HUDEP-2 (cell line): Measurements from ENCODE around the gene LRRTM2.

Source experiments
- DNase-seq, 76 experiments: peaks; one replicate each; lab custom pipeline; 2025; ENCODE audit not compliant: unreplicated experiment in 76 of 76; lab: John Stamatoyannopoulos, UW

LRRTM2 gene

DNA sequence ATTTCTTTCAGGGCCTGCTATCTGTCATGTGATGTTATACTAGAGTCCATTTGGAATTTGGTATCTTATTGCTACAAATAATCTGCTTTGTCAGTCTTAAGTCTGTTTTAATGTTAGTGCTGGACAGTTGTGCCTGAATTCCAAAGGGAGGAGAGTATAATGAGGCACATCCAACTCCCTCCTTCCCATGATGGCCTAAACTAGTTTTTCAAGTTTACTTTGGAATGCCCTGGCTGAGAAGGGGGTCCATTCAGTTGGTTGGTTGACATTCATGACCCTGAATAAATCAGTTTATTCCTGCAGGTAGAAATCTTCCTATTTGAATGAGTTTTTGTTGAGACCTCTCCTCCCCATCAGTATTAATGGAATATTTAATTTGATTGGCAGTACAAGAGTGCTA is 9.4 kb upstream of the LRRTM2 start:
- no peak for DNase-seq

DNA sequence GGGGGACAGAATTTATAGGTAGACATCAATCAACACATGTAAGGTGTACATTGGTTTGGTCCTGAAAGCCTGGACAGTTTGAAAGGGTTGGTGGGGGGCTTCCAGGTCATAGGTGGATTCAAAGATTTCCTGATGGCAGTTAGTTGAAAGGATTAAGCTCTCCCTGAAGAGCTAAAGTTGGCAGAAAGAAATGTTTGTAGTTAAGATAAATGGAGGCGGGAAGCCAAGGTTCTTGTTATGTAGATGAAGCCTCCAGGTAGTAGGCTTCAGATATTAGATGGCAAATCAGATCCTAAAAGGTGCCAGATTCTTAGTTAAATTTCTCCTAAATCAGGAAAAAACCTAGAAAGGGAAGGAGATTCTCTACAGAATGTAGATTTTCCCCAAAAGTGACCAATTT is 9.0 kb upstream of the LRRTM2 start:
- no peak for DNase-seq

DNA sequence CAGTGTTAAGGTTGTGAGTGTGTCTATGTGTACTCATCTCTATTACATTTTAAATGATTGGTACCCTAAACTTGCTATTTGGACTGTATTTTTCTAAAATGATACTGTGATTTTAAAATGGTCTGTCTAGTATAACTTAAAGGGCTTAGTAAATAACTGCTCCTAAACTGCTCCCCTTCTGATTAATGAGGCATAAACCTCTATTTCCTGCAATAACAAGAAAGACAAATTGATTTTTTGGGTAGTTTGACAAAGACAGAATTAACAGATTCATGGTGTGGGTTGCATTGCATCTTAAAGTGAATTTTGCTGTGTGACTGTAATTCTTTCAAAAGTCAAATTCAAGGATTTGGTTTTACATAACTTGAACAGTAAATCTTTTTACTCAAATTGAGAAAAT is 8.1 kb upstream of the LRRTM2 start:
- DNase-seq: no peak

DNA sequence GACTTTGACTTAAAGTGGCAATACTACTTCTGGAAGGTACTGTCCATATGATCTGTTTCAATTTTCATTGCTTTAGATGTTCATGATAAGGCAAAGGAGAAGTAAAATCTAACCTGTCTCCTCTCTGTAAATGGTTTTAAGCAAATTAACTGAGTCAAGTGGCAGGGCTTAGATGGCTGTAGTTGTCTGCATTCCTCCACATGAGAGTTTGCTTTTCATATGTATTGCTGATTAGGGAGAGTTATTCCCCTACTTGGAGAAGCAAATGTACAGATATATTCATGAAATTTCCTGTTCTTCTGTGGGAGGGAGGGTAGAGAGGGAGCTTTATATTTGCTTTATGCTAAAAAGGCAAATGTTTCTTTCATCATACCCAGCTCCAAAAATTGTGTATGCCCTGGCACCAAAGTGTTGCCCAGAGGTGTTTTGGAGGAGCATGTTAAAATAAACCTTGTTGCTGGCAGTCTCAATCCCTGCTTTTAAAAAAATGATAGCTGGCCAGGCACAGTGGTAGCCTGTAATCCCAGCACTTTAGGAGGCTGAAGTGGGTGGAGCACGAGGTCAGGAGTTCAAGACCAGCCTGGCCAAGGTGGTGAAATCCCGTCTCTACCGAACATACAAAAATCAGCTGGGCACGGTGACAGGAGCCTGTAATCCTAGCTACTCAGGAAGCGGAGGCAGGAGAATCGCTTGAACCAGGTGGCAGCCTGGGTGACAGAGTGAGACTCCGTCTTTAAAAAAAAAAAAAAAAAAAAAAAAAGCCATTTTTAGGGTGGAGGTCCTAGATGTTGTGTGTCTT is 3.5 kb upstream of the LRRTM2 start:
- DNase-seq: no peak

DNA sequence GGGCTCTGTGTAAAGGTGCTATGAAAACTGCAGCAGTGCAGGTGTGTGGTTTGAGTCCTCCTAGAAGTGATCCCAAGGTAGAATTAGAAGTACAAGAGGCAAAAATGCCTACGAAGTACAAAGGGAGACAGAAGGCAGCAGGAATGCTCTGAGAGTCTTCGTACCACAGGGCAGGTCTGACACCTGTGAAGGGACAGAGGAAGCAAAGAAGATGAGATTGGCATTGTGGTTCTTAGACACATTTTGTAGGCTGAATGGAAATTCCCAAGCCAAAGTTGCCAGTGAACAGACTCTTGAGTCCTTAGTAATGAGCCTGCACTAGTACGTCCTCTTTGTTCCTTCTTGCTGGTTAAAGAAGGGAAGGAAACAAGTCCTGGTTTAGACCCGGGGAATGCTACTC is 1.7 kb upstream of the LRRTM2 start:
- no peak for DNase-seq

DNA sequence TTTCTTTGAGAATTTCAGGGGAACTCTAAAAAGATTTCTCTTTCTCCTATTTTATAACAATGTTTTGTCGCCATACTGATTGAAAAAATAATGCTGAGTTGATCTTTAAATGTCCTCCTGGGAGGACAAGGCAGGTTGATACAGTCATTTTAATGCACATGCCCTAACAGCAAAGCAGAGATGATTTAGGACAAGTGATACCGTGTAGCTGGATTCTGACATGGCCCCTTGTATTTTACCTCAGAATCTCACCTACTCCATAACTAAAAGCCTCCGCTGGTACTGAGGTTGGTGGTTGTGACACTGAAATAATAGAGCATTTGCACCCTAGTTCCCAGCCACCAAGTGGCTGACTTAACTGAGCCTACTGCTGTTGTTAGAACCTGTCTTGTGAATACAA is 811 bp upstream of the LRRTM2 start:
- DNase-seq: no peak

DNA sequence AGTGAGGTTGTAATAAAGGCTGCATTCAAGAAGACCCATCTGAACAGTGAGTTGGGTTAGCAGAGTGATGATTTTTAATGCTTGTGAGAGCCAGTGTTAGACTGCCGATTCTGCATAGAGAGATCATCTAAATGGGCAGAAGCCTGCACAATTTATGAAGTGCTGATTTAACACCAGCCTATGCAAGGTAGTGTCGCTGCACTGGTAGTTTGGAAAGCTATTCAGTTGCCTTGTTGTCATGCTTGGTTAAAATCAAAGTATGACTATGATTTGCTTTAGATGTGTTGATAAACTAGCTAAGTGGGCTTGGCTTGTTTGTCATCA is 379 bp upstream of the LRRTM2 start:
- no peak for DNase-seq

DNA sequence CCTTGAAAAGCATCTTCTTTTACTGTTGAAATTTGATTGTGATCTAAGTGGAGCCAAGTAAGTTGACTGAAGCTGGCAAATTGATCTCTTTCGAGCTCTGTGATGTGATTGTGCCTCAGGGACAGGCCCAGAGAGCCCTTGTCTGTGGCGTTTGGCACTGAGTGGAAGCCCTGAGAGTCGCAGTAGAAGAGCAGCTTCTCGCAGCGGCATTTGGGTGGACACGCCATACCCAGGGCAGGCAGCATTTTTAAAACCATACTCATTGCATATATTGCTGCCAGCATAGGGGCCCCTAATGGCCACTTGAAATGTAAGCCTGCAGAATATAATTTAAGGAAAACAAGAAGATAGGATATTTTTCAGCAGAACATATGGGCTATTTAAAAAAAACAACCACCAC is 894 bp downstream of the LRRTM2 start:
- DNase-seq: no peak

DNA sequence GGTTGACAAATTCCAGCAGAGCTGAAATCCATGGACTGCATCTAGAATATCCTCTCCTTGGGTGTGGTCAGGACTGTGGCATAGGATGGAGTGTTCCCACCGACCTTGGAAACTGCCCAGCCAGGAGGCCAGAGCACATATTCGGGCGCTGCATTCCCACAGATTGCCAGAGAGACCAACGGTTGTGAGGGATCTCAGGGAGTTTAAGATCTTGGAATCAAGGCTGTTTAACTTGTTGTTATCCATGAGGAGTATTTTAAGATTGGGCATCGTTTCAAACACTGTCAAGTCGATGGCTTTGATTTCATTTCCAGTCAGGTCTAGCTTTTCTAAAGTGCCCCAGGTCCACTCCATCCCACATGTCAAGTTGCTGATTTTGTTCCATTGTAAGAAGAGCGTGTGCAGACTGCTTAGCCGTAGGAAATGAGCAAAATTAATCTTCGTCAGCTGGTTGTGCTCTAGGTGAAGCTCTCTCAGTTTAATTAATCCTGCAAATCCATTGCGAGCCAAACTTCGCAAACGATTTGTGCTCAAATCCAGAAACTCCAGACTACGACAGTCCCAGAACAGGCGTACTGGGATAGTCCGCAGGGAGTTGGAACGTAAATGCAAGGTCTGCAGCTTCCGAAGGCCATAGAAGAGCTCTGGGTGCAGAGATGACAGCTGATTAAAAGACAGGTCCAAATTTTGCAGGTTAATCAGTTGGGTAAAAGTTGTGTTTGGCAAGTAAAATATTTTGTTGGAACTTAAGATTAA is 1.5 kb downstream of the LRRTM2 start:
- DNase-seq: no peak

DNA sequence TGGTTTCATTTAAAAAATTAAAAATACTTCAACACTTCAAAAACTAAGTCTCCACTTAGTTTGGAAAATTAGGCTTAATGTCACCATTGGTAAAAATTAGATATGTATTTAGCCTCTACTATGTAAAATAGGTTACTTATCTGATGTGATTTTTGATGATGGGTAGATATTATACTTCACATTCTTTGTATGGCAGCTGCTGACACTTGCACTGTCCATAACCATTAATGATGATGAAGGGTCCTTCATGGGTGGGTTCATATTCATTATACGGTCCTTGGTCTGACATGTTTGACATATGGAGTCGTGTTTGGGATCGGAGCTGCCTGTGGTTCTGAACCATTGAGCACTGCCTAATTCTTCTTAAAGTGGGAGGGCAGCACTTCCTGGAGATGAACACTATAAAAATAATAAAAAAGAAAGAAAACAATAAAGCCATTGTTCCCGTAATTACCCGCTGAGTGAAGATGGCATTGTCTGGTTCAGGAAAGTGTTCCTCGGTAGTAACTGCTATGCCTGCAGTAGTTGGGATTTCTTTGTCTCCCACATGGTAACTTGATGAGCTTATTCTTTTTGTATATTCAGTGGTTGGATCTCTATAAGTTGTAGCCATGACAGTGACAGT is 2.2 kb downstream of the LRRTM2 start:
- DNase-seq: no peak

DNA sequence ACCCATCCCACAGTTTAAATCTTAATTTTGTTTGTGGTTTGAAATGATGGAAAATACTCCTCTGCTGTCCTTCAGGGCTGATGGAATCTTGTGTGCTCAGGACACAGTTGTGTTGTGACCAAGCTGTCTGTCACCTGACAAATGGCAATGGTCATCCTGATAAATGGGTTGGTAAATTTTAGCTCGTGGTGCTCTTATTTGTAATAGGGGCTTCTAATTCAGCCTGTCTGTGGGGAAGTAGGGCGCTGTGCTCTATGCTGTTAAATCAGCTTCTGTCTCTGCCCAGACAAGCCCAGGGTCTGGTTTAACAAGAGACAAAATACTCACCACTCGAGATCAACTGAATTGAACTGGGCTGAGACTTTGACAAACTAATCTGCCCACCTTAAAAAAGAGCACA is 4.5 kb downstream of the LRRTM2 start:
- DNase-seq: peak in 1 of 76 experiments; percentile 7

DNA sequence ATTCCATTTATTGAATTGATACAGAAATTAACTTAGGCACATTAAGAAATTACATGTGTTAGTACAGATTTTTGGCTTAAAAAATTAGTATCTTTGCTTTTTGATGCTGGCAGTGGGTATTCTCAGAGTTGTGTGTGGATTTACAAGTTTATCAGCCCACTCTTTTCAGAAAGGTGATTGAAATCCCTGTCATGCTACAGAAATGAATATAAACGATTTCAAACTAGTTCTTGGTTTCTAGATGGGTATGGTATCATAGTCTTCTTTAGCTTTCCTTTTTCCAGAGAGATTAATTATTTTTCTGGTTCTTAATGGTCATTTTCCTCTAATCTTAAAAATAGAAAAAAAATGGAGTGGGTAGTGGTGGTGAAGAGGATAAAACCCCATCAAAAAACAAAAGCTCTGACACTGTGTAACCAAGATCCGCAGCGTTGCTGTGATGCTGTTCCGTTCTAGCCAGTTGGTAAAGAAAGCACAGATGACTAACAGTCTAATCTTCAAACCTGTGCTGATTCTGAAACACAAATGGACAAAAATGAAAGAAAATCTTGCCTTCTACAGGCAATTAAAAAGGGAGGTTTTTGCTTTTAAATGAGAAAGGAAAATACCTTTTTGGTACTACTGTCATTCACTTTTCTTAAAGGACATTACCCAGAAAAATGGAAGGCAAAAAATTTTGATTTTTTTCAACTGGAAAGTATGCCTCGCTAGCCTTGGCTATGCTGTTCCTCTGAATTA is 5.2 kb downstream of the LRRTM2 start:
- no peak for DNase-seq

DNA sequence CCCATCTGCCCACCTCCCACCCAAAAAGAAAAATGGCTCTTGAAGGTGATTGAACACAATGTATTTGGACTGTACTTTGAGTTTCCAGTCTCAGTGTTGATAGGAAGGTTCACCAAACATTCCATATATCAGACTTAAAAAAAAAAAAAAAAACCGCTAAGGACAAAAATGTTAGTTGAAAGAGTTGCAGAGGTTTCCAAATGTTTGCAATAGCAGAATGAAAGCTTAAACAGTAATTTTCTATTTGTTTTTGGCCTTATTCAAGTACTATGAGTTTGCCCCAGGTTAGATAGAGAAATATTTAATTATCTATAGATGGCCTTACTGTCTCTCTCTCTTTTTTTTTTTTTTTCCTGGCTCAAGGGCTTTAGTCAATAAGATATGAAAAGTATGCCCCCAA is 6.1 kb downstream of the LRRTM2 start:
- DNase-seq: no peak

DNA sequence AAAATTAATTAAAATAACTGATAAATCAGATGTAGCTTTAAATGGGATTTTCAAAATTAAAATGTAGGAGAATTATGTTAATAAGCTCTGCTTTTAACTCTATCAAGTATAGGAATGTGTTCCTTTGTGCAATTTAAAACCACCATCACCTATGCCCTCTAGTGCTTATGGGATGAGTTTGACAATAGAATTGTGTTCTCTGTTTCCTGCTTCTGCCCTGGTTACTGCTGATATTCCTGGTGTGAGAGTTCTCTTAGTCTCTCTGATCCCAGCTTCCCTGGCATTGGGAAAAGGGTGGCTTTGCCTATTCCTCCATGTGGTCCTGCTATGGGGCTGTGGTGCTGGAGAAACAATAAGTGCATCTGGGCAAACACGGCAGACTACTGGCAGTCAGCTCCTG is 8.1 kb downstream of the LRRTM2 start:
- no peak for DNase-seq

DNA sequence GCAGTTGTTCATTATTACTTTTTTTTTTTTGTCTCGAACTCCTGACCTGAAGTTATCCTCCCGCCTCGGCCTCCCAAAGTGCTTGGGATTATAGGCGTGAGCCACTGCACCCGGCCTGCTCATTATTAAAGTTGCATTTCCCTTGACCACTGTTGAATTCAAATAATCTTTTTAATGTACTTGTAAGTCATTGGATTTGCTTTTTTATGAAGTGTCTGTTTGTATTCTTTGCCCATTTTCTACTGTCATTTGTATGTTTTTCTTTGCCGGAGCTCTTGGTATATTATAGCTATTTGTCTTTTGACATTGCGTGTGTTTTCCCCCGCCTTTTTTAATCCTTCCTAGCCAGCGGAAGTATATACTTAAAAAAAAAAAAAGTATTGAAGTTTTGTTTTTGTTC is 22.0 kb downstream of the LRRTM2 start:
- DNase-seq: no peak

DNA sequence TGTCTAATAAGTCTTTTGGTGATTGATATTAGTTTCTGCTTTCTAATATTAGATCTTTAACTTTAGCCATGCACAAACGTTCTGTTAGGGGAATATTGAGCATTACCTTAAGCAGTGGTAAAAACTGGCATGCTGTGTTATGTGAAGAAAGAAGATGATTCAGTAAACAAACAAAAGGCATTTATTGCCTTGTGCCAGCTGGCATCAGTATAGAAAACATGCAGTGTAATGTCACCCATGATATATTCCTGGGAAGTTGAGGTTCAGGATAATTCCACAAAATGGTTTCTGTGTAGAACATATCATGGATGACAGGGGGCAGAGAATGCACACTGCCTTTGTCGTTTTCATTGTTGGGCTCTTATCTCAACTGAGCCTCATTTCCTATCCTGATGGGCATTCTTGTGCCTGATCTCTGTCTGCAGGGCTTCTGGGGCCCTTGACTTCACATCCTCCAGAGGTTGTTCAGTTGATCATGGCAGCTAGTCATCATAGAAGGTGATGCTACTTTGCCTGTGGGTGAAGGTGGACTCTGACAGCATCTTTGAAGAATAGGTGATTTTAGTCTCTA is 24.2 kb downstream of the LRRTM2 start:
- no peak for DNase-seq

DNA sequence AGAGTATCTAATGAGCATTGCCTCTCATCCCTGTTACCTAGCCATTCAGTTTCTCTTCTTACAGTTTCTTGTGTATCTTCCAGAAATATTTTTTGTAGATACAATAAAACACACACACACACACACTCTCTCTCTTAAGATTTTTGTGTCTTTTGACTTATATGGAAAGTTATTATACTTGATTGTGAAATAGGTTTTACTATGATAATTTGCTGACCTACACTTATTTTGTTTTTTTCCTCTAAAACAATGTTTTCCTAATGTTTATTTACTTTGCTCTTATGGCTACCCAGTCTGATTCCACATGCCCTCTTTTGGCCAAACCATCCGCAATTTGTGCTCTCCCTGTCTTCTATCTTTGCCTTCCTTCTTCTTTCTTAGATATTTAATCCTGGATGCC is 25.3 kb downstream of the LRRTM2 start:
- DNase-seq: no peak

DNA sequence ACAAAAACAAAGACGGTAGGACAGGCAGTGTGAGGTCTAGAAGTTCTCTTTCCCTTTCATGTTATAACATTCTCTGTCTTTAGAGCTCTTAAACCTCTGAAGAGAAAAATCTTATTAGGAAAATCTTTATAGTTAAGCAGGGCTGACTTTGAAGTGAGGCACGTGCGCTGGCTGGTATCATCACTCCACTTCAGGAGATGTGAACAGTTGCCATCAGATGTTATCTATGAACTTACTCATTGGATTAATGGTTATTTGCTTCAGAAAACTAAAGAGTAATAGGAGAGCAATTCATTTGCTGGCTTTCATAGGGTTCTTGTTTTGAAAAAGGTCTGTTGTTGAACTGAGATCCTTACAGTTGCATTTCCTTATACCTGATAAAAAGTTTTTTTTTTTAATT is 25.7 kb downstream of the LRRTM2 start:
- peak in 7 of 76 experiments; percentile 1 to 34 (median 7) for DNase-seq

DNA sequence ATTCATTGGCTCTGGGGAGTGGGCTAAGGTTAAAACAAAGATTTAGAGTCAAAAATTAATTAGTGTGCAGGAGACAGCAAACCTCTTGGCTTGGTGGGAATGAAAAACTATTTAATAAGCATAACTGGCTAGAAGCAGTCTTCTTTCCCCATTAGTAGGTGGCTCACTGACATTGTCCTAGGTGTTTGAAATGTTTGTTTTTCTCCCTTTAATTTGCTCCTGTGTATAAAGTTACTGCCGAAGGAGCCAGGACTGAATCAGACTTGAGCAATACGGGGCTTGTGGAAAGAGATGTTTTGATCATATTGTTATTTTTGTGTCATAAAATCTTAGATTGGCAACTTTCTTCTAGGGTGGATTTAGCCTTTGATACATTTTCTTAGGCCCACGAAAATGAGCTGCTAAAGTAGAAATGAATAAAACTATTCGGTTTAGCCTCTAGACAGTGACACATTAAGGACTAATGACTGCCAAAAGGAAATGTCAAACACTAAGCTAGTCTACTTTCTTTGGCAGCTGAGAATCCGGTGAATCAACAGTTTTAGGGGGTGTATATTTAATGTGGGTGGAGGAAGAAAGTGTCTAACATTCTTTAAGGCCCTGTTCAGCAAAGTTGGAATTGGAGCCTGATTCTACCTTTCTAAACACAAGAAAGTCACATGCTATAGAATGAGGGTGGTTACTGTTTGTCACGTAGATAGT is 30.2 kb downstream of the LRRTM2 start:
- no peak for DNase-seq

DNA sequence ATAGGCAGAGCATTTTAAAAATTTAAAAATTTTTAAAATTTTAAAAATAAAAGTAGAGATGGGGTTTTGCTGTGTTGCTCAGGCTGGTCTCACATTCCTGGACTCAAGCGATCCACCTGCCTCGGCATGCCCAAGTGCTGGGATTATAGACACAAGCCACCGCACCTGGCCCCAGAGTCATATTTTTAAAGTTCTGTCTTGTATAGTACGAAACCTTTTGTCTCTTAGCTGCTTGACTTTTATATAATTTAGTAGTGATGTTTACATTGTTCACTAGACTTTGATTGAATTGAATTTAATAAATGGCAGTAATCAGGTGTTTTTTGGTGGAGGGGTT is 31.0 kb downstream of the LRRTM2 start:
- no peak for DNase-seq
